GM21390 (cell line): ENCODE results near the gene DDX1.
"Not testable (repeated sequence)": the region's sequence is repeated elsewhere in the genome, so short reads cannot be mapped to it uniquely, and the experiment has no call there.

Experiments
- ATAC-seq: cut with Tn5 transposase; IDR thresholded peaks from one replicate; pipeline ENCODE4 v1.9.1; 2021; ENCODE audit not compliant: unreplicated experiment

DDX1 gene

GRCh38 chr2:15614545-15615300 lies 23.1 kb downstream of the DDX1 start:
- ATAC-seq: no peak

DNA sequence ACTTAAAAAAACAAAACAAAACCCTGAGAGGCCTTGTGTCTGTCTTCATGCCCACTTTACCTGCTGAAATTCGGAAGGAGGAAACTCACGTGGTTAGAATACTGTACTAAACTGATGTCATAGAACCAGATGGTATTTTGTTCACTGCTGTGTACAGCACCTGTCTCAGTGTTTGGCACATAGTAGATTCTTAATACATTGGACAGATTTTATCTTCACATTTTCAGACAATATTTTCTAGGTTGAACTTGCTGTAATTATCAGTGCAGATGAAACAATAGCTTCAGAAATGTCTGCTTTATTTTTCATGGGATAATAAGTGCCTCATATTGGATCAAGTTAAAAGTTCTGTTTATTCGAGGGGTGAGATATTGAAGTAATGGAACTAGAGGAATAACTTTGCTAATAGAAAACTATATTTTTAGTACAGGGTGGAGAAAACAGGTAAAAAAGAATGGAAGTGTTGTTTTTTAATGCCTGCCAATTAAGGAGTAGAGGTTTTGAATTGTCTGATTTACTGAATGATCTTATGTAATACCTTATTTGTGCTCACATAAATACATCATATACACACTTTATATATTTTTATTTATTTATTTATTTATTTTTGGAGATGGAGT lies 23.7 kb downstream of the DDX1 start:
- no peak for ATAC-seq

DNA sequence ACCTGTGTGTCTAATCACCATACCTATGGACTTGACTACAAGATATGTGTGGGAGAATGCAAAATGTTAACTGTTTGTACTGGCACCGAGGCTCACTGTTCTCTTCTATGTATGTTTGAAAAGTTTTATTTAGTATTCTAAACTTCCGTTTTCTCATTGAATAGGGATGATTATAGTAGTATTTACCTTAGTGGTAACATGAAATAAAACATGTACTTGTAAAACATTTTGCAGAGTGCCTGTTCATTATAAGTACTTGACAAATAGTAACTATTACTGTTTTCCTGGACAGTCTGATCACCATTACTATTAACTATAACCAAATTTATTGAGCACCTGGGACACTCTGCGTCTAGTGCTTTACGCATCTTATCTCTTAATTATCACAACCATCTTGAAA lies 24.8 kb downstream of the DDX1 start:
- no peak for ATAC-seq

DNA sequence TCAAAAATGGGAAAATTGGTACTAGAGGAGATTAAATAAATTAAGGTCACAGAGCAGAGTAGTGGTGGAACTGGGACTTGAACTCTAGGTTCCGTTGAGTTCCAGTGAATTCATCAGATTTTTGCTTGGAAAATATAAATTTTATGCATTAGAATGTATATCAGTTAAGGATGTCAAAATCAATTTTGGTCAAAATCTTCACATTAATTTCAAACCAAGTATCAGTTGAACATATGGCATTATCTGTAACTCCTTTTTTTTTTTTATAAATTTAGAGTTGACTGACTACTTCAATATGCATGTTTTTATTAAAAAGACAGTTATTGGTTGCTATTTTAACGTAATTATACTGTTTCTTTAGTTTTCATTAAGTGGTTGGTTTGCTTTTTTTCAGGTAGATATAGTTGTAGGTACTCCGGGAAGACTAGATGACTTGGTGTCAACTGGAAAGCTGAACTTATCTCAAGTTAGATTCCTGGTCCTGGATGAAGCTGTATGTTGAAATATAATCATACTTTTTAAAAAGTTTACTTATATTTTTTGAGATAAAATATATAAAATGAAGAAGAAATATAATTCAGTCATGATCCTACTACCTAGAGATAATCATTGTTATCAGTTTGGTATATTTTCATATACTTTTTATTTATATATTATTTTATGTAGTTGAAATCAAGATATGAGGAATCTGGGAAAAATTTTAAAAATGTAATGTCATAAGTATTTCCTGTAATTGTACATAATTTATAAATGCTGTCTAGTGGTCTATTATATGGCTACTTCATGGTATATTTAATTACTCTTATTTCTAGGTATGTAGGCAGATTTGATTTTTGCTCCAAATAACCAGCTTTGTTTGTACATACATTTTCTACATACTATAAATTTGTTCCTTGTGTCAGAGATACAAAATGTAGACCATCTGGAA lies 25.4 kb downstream of the DDX1 start:
- no peak for ATAC-seq

DNA sequence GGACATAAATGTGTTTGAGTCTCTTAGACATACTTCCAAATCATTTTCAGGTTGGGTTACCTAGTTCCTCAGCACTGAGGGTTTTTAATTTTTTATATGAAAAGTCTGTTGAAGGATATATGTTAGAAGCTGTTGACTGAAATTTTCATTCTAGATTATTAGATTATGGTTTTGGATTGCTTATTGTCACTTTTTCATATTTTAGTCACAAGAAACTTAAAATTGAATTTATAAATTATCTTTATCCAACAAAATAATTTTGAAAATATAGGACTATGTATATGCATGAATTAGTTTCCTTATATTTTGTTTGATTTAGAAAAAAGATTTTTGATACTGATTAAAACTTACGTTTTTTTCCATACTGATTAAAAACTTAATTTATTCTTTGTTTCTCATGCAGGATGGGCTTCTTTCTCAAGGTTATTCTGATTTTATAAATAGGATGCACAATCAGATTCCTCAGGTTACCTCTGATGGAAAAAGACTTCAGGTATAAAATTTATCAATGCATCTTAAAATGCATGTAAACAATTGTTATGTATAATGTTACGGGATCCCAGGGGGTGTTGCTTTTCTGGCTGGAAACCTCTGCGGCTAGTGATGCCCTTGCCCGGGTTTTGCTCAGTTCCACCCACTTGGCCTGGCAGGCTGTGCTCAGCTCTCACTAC lies 26.2 kb downstream of the DDX1 start:
- ATAC-seq: no peak

- ATAC-seq: no peak
These were observed 26.8 kb downstream of the DDX1 start for GRCh38 chr2:15618449-15618855.

- ATAC-seq: no peak
These were observed 27.4 kb downstream of the DDX1 start for GRCh38 chr2:15619076-15619475.

DNA sequence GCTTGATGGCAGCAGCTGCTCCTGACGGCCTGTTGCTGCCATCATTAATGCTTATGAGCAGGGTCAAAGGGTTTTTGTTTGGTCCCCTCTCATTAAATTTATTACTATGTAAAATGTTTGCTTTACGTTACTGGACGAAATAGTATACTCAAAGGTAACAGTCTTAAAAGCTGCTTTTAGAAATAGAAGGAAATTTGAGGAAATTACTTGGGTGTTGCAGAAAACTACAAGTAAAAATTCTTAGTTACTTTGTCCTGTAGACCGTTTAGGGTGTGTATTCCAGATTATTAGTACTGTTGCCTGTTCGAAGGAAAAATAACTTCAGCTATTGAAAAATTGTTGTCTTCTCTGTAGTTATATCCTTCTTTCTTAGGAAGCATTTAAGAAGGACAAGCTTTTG lies 27.8 kb downstream of the DDX1 start:
- ATAC-seq: no peak

DNA sequence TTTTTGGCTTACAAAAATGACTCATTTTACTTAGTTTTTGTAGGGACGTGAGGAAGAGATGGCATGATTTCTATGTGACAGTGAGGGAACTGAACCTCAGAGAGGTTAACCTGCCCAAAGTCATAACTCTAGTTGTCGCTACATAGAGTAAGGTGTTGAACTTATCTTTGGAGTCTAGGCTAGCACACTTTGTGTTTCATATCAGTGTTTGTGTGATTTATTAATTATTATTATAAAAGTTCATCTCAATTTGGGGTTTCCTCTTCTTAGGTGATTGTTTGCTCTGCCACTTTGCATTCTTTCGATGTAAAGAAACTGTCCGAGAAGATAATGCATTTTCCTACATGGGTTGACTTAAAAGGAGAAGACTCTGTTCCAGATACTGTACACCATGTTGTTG lies 28.3 kb downstream of the DDX1 start:
- ATAC-seq: no peak

GRCh38 chr2:15620340-15620739 lies 28.7 kb downstream of the DDX1 start:
- ATAC-seq: no peak

DNA sequence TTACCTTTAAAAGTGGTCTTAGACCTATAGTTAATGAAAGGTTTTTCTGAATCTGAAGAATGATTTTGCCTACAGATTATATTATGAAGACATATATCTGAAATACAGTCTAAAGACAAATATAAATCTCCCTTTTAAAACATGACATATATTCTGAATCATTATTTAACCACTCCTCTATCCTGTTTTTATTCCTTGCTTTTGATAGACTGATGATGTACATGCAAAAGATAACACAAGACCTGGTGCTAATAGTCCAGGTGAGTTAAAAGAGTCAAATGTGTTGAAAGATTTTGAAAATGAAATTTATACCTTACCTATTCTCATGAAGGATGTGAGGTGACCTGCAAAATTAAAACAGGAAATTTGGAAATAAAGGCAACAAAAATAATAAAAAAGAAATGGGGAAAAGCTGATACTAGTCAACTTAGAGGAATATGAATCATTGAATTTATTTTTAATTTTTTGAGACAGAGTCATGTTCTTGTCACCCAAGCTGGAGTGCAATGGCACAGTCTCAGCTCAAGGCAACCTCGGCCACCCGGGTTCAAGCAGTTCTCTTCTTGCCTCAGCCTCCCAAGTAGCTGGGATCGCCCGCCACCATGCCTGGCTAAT lies 29.3 kb downstream of the DDX1 start:
- ATAC-seq: no peak

GRCh38 chr2:15621472-15621870 lies 29.8 kb downstream of the DDX1 start:
- ATAC-seq: not testable (repeated sequence)

DNA sequence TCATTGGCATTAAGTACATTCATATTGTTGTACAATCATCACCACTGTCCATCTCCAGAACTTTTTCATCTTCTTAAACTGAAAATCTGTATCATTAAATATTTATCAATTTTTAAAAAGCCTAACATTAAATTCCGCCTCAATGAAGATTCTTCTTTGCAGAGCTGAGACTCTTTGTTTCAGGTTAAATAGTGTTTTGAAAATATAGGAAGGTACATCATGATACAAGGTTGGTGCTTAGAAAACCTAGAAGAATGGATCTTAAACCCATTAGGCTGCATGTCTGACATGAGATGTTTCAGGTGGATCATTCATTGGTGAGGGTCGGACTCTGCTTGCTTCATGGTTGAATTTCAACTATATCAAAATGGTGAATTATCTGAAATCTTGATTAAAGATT lies 30.5 kb downstream of the DDX1 start:
- no peak for ATAC-seq

- ATAC-seq: no peak
These were observed 31.2 kb downstream of the DDX1 start for GRCh38 chr2:15622614-15623480.

DNA sequence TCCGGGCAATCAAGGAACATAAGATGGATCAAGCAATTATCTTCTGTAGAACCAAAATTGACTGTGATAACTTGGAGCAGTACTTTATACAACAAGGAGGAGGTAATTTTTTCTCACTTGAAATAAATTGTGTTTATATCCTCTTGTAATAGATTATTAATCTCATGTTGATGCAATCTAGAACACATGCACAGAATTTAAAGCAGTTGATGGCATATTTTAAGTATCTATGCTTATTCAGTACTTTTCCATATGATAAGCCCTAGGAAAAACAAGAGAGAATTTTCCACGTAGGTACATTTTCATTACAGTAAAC lies 31.8 kb downstream of the DDX1 start:
- no peak for ATAC-seq

- ATAC-seq: no peak
These were observed 32.4 kb downstream of the DDX1 start for GRCh38 chr2:15623898-15624541.

DNA sequence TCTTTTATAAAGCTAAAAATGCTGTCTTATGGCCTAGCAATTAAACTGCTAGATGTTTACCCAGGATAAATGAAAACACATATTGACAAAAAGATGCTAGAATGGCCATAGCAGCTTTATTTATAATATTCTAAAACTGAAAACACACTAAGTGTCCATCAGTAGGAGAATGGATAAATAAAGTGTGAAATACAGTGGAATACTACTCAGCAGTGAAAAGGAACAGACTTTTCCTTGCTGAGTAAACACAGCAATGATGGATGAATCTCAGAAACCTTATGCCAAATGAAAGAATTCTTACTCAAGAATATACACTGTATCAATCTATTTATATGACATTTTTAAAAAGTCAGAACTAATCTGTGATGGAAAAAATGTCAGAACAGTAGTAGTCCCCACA lies 33.2 kb downstream of the DDX1 start:
- ATAC-seq: no peak

DNA sequence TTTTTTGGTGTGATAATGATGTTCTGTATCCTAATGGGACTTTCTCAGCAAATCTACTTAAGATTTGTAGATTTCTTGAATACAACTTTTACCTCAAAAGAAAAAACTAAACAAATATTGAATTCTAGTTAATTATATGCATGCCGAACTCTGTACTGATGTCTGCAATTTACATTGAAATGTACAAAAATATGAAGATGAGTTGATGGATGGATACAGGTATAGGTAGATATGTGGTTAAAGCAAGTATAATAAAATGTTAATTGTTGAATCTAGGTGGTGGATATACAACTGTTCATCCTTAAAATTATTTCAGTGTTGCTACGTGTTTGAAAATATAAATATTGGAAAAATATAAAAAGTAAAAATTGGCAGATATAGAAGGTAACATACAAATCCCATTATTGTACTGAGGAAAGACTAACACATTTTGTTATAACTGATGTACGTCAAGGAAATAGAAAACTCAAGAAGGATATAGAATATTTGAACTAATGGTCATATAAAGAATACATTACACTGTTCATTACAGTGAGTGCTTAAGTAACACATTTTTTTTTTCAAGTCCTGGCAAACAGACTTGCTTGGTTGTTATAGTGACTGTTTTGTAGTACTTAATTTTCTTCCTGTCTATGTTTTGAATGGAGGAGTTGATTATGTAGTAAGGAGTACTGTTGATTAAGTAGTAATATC lies 33.8 kb downstream of the DDX1 start:
- ATAC-seq: no peak

DNA sequence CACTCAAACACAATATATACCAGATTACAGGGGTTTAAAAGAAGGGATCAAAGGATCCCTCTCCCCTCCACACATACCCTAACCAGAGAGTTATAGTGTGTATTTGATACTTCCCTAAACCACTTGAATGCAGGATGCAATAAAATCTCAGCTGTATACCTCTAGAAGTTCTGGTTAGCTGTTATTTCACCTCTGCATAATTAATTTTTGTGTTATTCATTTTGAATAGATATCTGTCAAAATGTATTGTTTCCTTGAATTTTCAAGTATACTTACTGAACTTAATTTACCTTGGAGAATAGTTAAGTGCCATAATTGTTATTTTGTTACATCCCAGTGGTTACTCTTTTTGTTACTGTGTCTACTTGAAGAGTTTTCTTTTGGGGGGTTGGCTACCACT lies 34.5 kb downstream of the DDX1 start:
- no peak for ATAC-seq
